CD4-positive, alpha-beta memory T cell (primary cell): Measurements from ENCODE around the gene RBPJ. TPM values are rescaled to one million over a fixed set of nuclear protein-coding genes. Genes with fewer than 3 reads are reported as not detected.

Experiments
- CTCF ChIA-PET: fragments of 350-600 bp; sonication (Branson Sonifier 250); formaldehyde crosslinking; loops from one replicate; lab custom pipeline; 2021; ENCODE audit warnings: inconsistent platforms; ENCODE audit not compliant: partially characterized antibody; lab: Charles Lee
- POLR2A ChIA-PET: fragments of 350-600 bp; sonication (Branson Sonifier 250); formaldehyde crosslinking; loops from one replicate; lab custom pipeline; 2021; ENCODE audit not compliant: partially characterized antibody; lab: Charles Lee
- DNase-seq, 5 donors: peaks; one replicate each; pipeline versions ENCODE4 v3.0.0 to v3.0.0-alpha.2; 2020 to 2022; ENCODE audit warnings: mixed read lengths in 1 of 5
- H3K27ac ChIP-seq: one replicate; pipeline ENCODE4 v1.7.0; 2013; ENCODE audit warnings: low read depth, low read length
- H3K27me3 ChIP-seq: 2 replicates; pipeline ENCODE4 v1.7.0; 2013; ENCODE audit warnings: mild to moderate bottlenecking, low read length, moderate library complexity; ENCODE audit not compliant: insufficient read depth
- H3K36me3 ChIP-seq: 2 replicates; pipeline ENCODE4 v1.7.0; 2013; ENCODE audit warnings: mild to moderate bottlenecking, low read length, moderate library complexity; ENCODE audit not compliant: insufficient read depth
- H3K4me1 ChIP-seq: 2 replicates; pipeline ENCODE4 v1.7.0; 2013; ENCODE audit warnings: mild to moderate bottlenecking, low read length, moderate library complexity; ENCODE audit not compliant: insufficient read depth
- H3K4me3 ChIP-seq, 2 donors: one replicate each; pipeline ENCODE4 v1.7.0; 2013; ENCODE audit warnings: low read length in 2 of 2, mild to moderate bottlenecking in 1 of 2
- H3K9me3 ChIP-seq, 2 donors: one replicate each; pipeline ENCODE4 v1.7.0; 2013; ENCODE audit warnings: low read length in 2 of 2, control low read depth in 1 of 2; ENCODE audit not compliant: control insufficient read depth in 1 of 2
- H3K27ac Mint-ChIP-seq, 7 donors: one replicate each; pipeline ENCODE4 v1.8.0; 2020 to 2021; ENCODE audit warnings: mixed read lengths in 7 of 7, mild to moderate bottlenecking in 6 of 7, inconsistent platforms in 3 of 7, moderate library complexity in 3 of 7
- H3K27me3 Mint-ChIP-seq, 2 donors: one replicate each; pipeline ENCODE4 v1.8.0; 2020 to 2021; ENCODE audit warnings: mixed read lengths in 2 of 2
- H3K36me3 Mint-ChIP-seq, 2 donors: one replicate each; pipeline ENCODE4 v1.8.0; 2020 to 2021; ENCODE audit warnings: mixed read lengths in 2 of 2, inconsistent platforms in 1 of 2, mild to moderate bottlenecking in 1 of 2
- H3K4me1 Mint-ChIP-seq, 4 donors: one replicate each; pipeline ENCODE4 v1.8.0; 2020 to 2021; ENCODE audit warnings: mixed read lengths in 4 of 4, mild to moderate bottlenecking in 1 of 4
- H3K4me3 Mint-ChIP-seq, 8 donors: one replicate each; pipeline ENCODE4 v1.8.0; 2020 to 2021; ENCODE audit warnings: mixed read lengths in 8 of 8, mild to moderate bottlenecking in 7 of 8, moderate library complexity in 6 of 8, inconsistent platforms in 3 of 8
- H3K9me3 Mint-ChIP-seq, 8 donors: one replicate each; pipeline ENCODE4 v1.8.0; 2020 to 2021; ENCODE audit warnings: mixed read lengths in 8 of 8, mild to moderate bottlenecking in 5 of 8, inconsistent platforms in 3 of 8, moderate library complexity in 1 of 8
- intact Hi-C: fragments of 100-400 bp; cut with micrococcal nuclease; formaldehyde crosslinking; loops from one replicate; pipeline ENCODE4 v1.15.1; 2023
- polyA plus RNA-seq, 2 donors: library from polyadenylated mRNA; unstranded; fragments of 300-500 nt; fragmentation: Illumina TruSeq; gene quantifications; one replicate each; pipeline ENCODE4 v1.2.3, GENCODE V29; 2021
- total RNA-seq, 2 experiments: library from RNA; stranded (reverse); gene quantifications; one replicate each; pipeline ENCODE4 v1.2.3, GENCODE V29; 2021

RBPJ gene
- total and polyA plus RNA-seq, 4 experiments from 2014 or later: 75.2 to 96.3 (median 91.5) TPM

DNA sequence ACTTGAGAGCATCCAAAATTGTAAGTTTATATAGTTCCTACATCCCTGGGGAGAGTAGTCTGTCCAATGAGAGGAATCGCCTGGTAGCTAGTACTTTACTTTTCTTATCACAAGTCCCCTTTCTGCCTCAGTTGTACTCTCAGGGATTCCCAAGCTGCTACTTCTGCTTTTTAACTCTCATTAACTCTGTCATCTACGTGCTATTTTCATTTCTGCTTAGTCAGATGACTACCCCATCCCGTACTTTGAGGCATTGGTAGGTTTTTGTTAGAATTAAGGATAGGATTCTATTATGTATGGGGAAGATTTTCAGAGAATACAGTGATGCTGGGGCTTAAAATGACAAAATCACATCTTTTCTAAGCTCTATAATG is 24.7 kb downstream of the RBPJ start:
- no peak for DNase-seq
- H3K27me3 Mint-ChIP-seq: no peaks in the 10 kb centered on the region
- H3K36me3 Mint-ChIP-seq: peaks cover 8 to 9% of the 10 kb centered on the region in 2 donors
- peaks cover 49 to 73% (median 60%) of the 10 kb centered on the region in 4 donors for H3K4me1 Mint-ChIP-seq
- POLR2A ChIA-PET: interaction anchor here (0.9 kb wide), 1 partner anchor 15 kb away, joined by 3 read pairs; no protein-coding TSS in a partner anchor
- no peaks in the 10 kb centered on the region for H3K36me3 ChIP-seq
- peak overlapping the region in 2 of 8 donors; percentile 53 to 82 for H3K4me3 Mint-ChIP-seq
- no peak overlapping the region for H3K4me3 ChIP-seq
- no peaks in the 10 kb centered on the region for H3K9me3 Mint-ChIP-seq
- peaks cover 39% of the 10 kb centered on the region for H3K4me1 ChIP-seq
- no peaks in the 10 kb centered on the region for H3K9me3 ChIP-seq
- CTCF ChIA-PET: interaction anchor here (0.8 to 14.9 kb wide), 3 partner anchors 9 to 263 kb away, joined by 4 to 117 read pairs (median 5); no protein-coding TSS in a partner anchor
- H3K27me3 ChIP-seq: no peaks in the 10 kb centered on the region
- intact Hi-C loops: no loop called here
- no peak overlapping the region for H3K27ac ChIP-seq
- peak overlapping the region in 5 of 7 donors; percentile 26 to 82 (median 80) for H3K27ac Mint-ChIP-seq

GRCh38 chr4:26346203-26346620 is 25.4 kb downstream of the RBPJ start:
- CTCF ChIA-PET: interaction anchor here (14.9 kb wide), 1 partner anchor 16 kb away, joined by 117 read pairs; no protein-coding TSS in a partner anchor
- no peaks in the 10 kb centered on the region for H3K36me3 ChIP-seq
- Mint-ChIP-seq H3K9me3 (no peaks in the 10 kb centered on the region), H3K27me3 (no peaks in the 10 kb centered on the region), H3K4me1 (peaks cover 48 to 72% (median 59%) of the 10 kb centered on the region in 4 donors), H3K27ac (peak overlapping the region in 6 of 7 donors; percentile 37 to 89 (median 70)), H3K4me3 (peak overlapping the region in 7 of 8 donors; percentile 29 to 82 (median 53)), H3K36me3 (peaks cover 8 to 9% of the 10 kb centered on the region in 2 donors)
- H3K4me3 ChIP-seq: no peak overlapping the region
- H3K27me3 ChIP-seq: no peaks in the 10 kb centered on the region
- H3K4me1 ChIP-seq: peaks cover 34% of the 10 kb centered on the region
- no peaks in the 10 kb centered on the region for H3K9me3 ChIP-seq
- DNase-seq: peak in 4 of 5 donors; percentile 18 to 74 (median 42)
- POLR2A ChIA-PET: interaction anchor here (0.9 kb wide), 1 partner anchor 16 kb away, joined by 3 read pairs; no protein-coding TSS in a partner anchor
- no peak overlapping the region for H3K27ac ChIP-seq
- intact Hi-C loops: no loop called here

GRCh38 chr4:26349496-26349895 is 28.7 kb downstream of the RBPJ start:
- no peak overlapping the region for H3K4me3 Mint-ChIP-seq
- POLR2A ChIA-PET: interaction anchor here (1.0 kb wide), 1 partner anchor 12 kb away, joined by 4 read pairs; no protein-coding TSS in a partner anchor
- no peaks in the 10 kb centered on the region for H3K9me3 Mint-ChIP-seq
- intact Hi-C loops: no loop called here
- CTCF ChIA-PET: interaction anchor here (0.8 to 14.9 kb wide), 3 partner anchors 19 to 30 kb away, joined by 3 to 117 read pairs (median 3); no protein-coding TSS in a partner anchor
- peaks cover 29% of the 10 kb centered on the region for H3K4me1 ChIP-seq
- H3K27ac Mint-ChIP-seq: peak overlapping the region in 1 of 7 donors; percentile 39
- H3K4me1 Mint-ChIP-seq: peaks cover 43 to 71% (median 58%) of the 10 kb centered on the region in 4 donors
- H3K27me3 Mint-ChIP-seq: no peaks in the 10 kb centered on the region
- no peaks in the 10 kb centered on the region for H3K9me3 ChIP-seq
- no peaks in the 10 kb centered on the region for H3K27me3 ChIP-seq
- H3K4me3 ChIP-seq: no peak overlapping the region
- peaks cover 8 to 9% of the 10 kb centered on the region in 2 donors for H3K36me3 Mint-ChIP-seq
- H3K27ac ChIP-seq: no peak overlapping the region
- no peaks in the 10 kb centered on the region for H3K36me3 ChIP-seq
- DNase-seq: no peak

DNA sequence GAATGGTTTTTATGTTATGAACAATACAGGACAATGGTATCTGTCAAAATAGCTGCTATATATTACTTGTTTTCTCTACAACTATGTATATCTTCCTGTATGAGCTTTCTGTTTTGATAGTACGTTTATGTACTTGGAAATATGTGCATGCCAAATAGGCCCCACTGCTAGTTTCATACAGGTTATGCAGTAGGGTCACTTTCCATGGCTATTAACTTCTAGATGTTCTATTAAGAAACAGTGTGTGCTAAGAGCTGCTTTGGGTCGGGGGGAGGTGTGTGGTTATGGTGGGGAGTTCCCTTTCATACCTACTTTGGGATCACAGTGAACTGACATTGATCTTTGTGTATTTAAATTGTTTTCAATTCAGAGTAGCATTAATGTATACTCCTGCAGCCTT is 30.9 kb downstream of the RBPJ start:
- Mint-ChIP-seq H3K27ac (peak overlapping the region in 3 of 7 donors; percentile 8 to 23 (median 19)), H3K4me1 (peaks cover 38 to 55% (median 45%) of the 10 kb centered on the region in 4 donors), H3K27me3 (no peaks in the 10 kb centered on the region), H3K9me3 (no peaks in the 10 kb centered on the region), H3K4me3 (no peak overlapping the region), H3K36me3 (peaks cover 4 to 5% of the 10 kb centered on the region in 2 donors)
- Histone ChIP-seq H3K9me3 (no peaks in the 10 kb centered on the region), H3K36me3 (no peaks in the 10 kb centered on the region), H3K27ac (no peak overlapping the region), H3K27me3 (no peaks in the 10 kb centered on the region), H3K4me3 (no peak overlapping the region), H3K4me1 (peaks cover 39% of the 10 kb centered on the region)
- DNase-seq: no peak
- ChIA-PET POLR2A (no interaction called here), CTCF (interaction anchor here (0.8 to 14.9 kb wide), 4 partner anchors 10 to 364 kb away, joined by 3 to 117 read pairs (median 3); no protein-coding TSS in a partner anchor)
- intact Hi-C loops: no loop called here

- Histone ChIP-seq H3K27ac (no peak overlapping the region), H3K4me3 (no peak overlapping the region), H3K9me3 (no peaks in the 10 kb centered on the region), H3K27me3 (no peaks in the 10 kb centered on the region), H3K4me1 (peaks cover 48% of the 10 kb centered on the region), H3K36me3 (no peaks in the 10 kb centered on the region)
- Mint-ChIP-seq H3K4me3 (peak overlapping the region in 1 of 8 donors; percentile 3), H3K36me3 (no peaks in the 10 kb centered on the region), H3K4me1 (peaks cover 28 to 34% (median 33%) of the 10 kb centered on the region in 4 donors), H3K27me3 (no peaks in the 10 kb centered on the region), H3K9me3 (no peaks in the 10 kb centered on the region), H3K27ac (peak overlapping the region in 1 of 7 donors; percentile 4)
- DNase-seq: no peak
- ChIA-PET POLR2A (no interaction called here), CTCF (interaction anchor here (2.6 to 3.7 kb wide), 2 partner anchors 24 to 56 kb away, joined by 8 to 17 read pairs; no protein-coding TSS in a partner anchor)
- intact Hi-C loops: no loop called here
Observed at GRCh38 chr4:26354491-26354890, 33.7 kb downstream of the RBPJ start.

GRCh38 chr4:26355392-26356052 is 34.7 kb downstream of the RBPJ start:
- intact Hi-C loops: no loop called here
- no peaks in the 10 kb centered on the region for H3K9me3 Mint-ChIP-seq
- POLR2A ChIA-PET: interaction anchor here (1.6 kb wide), 1 partner anchor 17 kb away, joined by 4 read pairs; no protein-coding TSS in a partner anchor
- Histone ChIP-seq H3K36me3 (no peaks in the 10 kb centered on the region), H3K4me3 (no peak overlapping the region), H3K27me3 (no peaks in the 10 kb centered on the region), H3K4me1 (peaks cover 53% of the 10 kb centered on the region), H3K9me3 (no peaks in the 10 kb centered on the region), H3K27ac (peak overlapping the region; percentile 2)
- H3K36me3 Mint-ChIP-seq: no peaks in the 10 kb centered on the region
- H3K27me3 Mint-ChIP-seq: no peaks in the 10 kb centered on the region
- CTCF ChIA-PET: interaction anchor here (0.7 to 3.7 kb wide), 3 partner anchors 17 to 55 kb away, joined by 3 to 17 read pairs (median 8); no protein-coding TSS in a partner anchor
- H3K4me3 Mint-ChIP-seq: no peak overlapping the region
- H3K27ac Mint-ChIP-seq: peak overlapping the region in 1 of 7 donors; percentile 39
- DNase-seq: no peak
- H3K4me1 Mint-ChIP-seq: peaks cover 24 to 32% (median 30%) of the 10 kb centered on the region in 4 donors

DNA sequence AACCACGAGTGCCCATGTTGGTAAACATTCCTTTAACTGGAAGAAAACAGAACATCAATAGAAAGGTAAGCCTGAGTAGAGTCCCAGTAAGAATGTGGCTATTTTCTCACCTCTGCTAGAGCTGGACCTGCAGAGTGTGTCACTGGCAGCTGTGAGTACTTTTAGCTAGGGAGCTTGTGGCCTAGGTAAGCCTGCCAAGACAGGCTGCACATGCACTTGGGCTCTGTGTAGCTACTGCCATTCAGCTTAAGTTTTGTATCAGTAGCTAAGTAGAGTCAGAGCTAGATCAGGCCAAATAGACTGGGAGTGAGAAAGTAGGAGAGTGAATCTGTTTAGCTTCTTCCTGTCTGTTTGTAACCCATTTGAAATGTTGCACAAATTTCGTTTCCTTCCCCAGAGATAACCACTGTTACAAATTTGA is 35.3 kb downstream of the RBPJ start:
- ChIA-PET POLR2A (interaction anchor here (1.6 kb wide), 1 partner anchor 17 kb away, joined by 4 read pairs; no protein-coding TSS in a partner anchor), CTCF (interaction anchor here (0.7 to 3.7 kb wide), 3 partner anchors 16 to 54 kb away, joined by 3 to 17 read pairs (median 4); no protein-coding TSS in a partner anchor)
- H3K4me1 ChIP-seq: peaks cover 59% of the 10 kb centered on the region
- no peak overlapping the region for H3K27ac Mint-ChIP-seq
- no peaks in the 10 kb centered on the region for H3K36me3 Mint-ChIP-seq
- intact Hi-C loops: no loop called here
- H3K9me3 Mint-ChIP-seq: no peaks in the 10 kb centered on the region
- H3K4me3 Mint-ChIP-seq: no peak overlapping the region
- H3K4me3 ChIP-seq: no peak overlapping the region
- H3K4me1 Mint-ChIP-seq: peaks cover 25 to 36% (median 30%) of the 10 kb centered on the region in 4 donors
- no peaks in the 10 kb centered on the region for H3K9me3 ChIP-seq
- H3K36me3 ChIP-seq: no peaks in the 10 kb centered on the region
- H3K27ac ChIP-seq: peak overlapping the region; percentile 2
- no peaks in the 10 kb centered on the region for H3K27me3 Mint-ChIP-seq
- DNase-seq: peak in 1 of 5 donors; percentile 9
- no peaks in the 10 kb centered on the region for H3K27me3 ChIP-seq
